ENCODE measurements around the gene ANKFY1.
A peak's percentile ranks its signal among the peaks of the same experiment; 100 is the strongest.
"Not testable (repeated sequence)": the region's sequence is repeated elsewhere in the genome, so short reads cannot be mapped to it uniquely, and the experiment has no call there.

Gene ANKFY1

GRCh38 chr17:4148611-4149308 lies 115.0 kb downstream of the ANKFY1 start:
- no peak for DNase-seq

- no peak for DNase-seq
Measured at GRCh38 chr17:4147751-4148310, 115.9 kb downstream of the ANKFY1 start.

GRCh38 chr17:4146641-4147040 lies 117.1 kb downstream of the ANKFY1 start:
- DNase-seq, result no peak

- no peak for DNase-seq
Measured at GRCh38 chr17:4144422-4144747, 119.4 kb downstream of the ANKFY1 start.

- DNase-seq, result peak; percentile 37
Measured at GRCh38 chr17:4143563-4144421, 120.0 kb downstream of the ANKFY1 start.

- no peak for DNase-seq
Measured at GRCh38 chr17:4142107-4142900, 121.5 kb downstream of the ANKFY1 start.

GRCh38 chr17:4140125-4140524 lies 123.7 kb downstream of the ANKFY1 start:
- DNase-seq, result no peak

- not testable (repeated sequence) for DNase-seq
Measured at GRCh38 chr17:4138906-4139526, 124.8 kb downstream of the ANKFY1 start.

GRCh38 chr17:4136373-4136772 lies 127.4 kb downstream of the ANKFY1 start:
- no peak for DNase-seq

GRCh38 chr17:4135489-4135888 lies 128.3 kb downstream of the ANKFY1 start:
- DNase-seq, result no peak

- DNase-seq, result no peak
Measured at GRCh38 chr17:4134721-4135120, 129.1 kb downstream of the ANKFY1 start.

- DNase-seq, result no peak
Measured at GRCh38 chr17:4130715-4131114, 133.1 kb downstream of the ANKFY1 start.

- DNase-seq, result no peak
Measured at GRCh38 chr17:4127555-4127954, 136.2 kb downstream of the ANKFY1 start.

- DNase-seq, result no peak
Measured at GRCh38 chr17:4125552-4125951, 138.2 kb downstream of the ANKFY1 start.

GRCh38 chr17:4124999-4125398 lies 138.8 kb downstream of the ANKFY1 start:
- DNase-seq, result no peak

- no peak for DNase-seq
Measured at GRCh38 chr17:4120332-4120731, 143.4 kb downstream of the ANKFY1 start.

- DNase-seq, result no peak
Measured at GRCh38 chr17:4119299-4119698, 144.5 kb downstream of the ANKFY1 start.

- DNase-seq, result no peak
Measured at GRCh38 chr17:4118015-4118743, 145.6 kb downstream of the ANKFY1 start.

GRCh38 chr17:4116516-4116915 lies 147.3 kb downstream of the ANKFY1 start:
- DNase-seq, result no peak

Data from NCI-H774 (cell line).